Activated CD4-positive, alpha-beta T cell treated with anti-CD3 and anti-CD28 coated beads, Interleukin-2, amount 10 ng/mL, durations not matched to agents 24 days and 14 days (primary cell): ENCODE results near the gene CYP2A6. TPM values are rescaled to one million over a fixed set of nuclear protein-coding genes. Genes with fewer than 3 reads are reported as not detected.
A peak's percentile ranks its signal among the peaks of the same experiment; 100 is the strongest.
"Not testable (repeated sequence)": the region's sequence is repeated elsewhere in the genome, so short reads cannot be mapped to it uniquely, and the experiment has no call there.

Experiments
- DNase-seq: peaks from one replicate; pipeline ENCODE4 v3.0.0; 2022
- H3K27ac Mint-ChIP-seq: one replicate; pipeline ENCODE4 v1.8.0; 2022; ENCODE audit warnings: mild to moderate bottlenecking, mixed read lengths
- H3K27me3 Mint-ChIP-seq: one replicate; pipeline ENCODE4 v1.8.0; 2022; ENCODE audit warnings: mixed read lengths
- H3K36me3 Mint-ChIP-seq: one replicate; pipeline ENCODE4 v1.8.0; 2022; ENCODE audit warnings: low read depth, mild to moderate bottlenecking, mixed read lengths
- H3K4me1 Mint-ChIP-seq: one replicate; pipeline ENCODE4 v1.8.0; 2021; ENCODE audit warnings: mixed read lengths
- H3K4me3 Mint-ChIP-seq: one replicate; pipeline ENCODE4 v1.8.0; 2022; ENCODE audit warnings: mild to moderate bottlenecking, moderate library complexity, mixed read lengths
- H3K9me3 Mint-ChIP-seq: one replicate; pipeline ENCODE4 v1.8.0; 2021; ENCODE audit warnings: mixed read lengths
- intact Hi-C: fragments of 100-400 bp; cut with micrococcal nuclease; formaldehyde crosslinking; loops from one replicate; pipeline ENCODE4 v1.15.1; 2023
- total RNA-seq: library from RNA; stranded (reverse); gene quantifications from 2 replicates; pipeline ENCODE4 v1.2.3, GENCODE V29; 2022

Gene CYP2A6
- total RNA-seq, 1 donor from 2014 or later, result not detected

GRCh38 chr19:40818480-40819399 lies 31.5 kb downstream of the CYP2A6 start:
- H3K27ac Mint-ChIP-seq, result peak overlapping the region; percentile 68
- intact Hi-C loops, result loop anchor here (1.0 kb wide), 1 partner anchor 156 kb away; no protein-coding TSS in a partner anchor
- peaks cover 17% of the 10 kb centered on the region for H3K27me3 Mint-ChIP-seq
- H3K36me3 Mint-ChIP-seq, H3K9me3 Mint-ChIP-seq: not testable (repeated sequence)
- peak overlapping the region; percentile 70 for H3K4me3 Mint-ChIP-seq
- peak; percentile 90 for DNase-seq
- H3K4me1 Mint-ChIP-seq, result peaks cover 19% of the 10 kb centered on the region

- Mint-ChIP-seq H3K4me3 (no peak overlapping the region), H3K36me3 (peaks cover 4% of the 10 kb centered on the region), H3K27me3 (peaks cover 31% of the 10 kb centered on the region), H3K4me1 (peaks cover 34% of the 10 kb centered on the region), H3K9me3 (no peaks in the 10 kb centered on the region), H3K27ac (no peak overlapping the region)
- intact Hi-C loops, result no loop called here
- DNase-seq, result no peak
Measured at GRCh38 chr19:40815223-40815622, 35.0 kb downstream of the CYP2A6 start.

GRCh38 chr19:40813182-40813581 lies 37.1 kb downstream of the CYP2A6 start:
- H3K36me3 Mint-ChIP-seq, result peaks cover 14% of the 10 kb centered on the region
- no peak for DNase-seq
- H3K4me3 Mint-ChIP-seq, result no peak overlapping the region
- peaks cover 31% of the 10 kb centered on the region for H3K27me3 Mint-ChIP-seq
- intact Hi-C loops, result no loop called here
- no peak overlapping the region for H3K27ac Mint-ChIP-seq
- H3K9me3 Mint-ChIP-seq, result no peaks in the 10 kb centered on the region
- H3K4me1 Mint-ChIP-seq, result peaks cover 27% of the 10 kb centered on the region

- peaks cover 30% of the 10 kb centered on the region for H3K27me3 Mint-ChIP-seq
- peak overlapping the region; percentile 96 for H3K4me3 Mint-ChIP-seq
- H3K9me3 Mint-ChIP-seq, intact Hi-C loops, H3K27ac Mint-ChIP-seq, DNase-seq: not testable (repeated sequence)
- peaks cover 19% of the 10 kb centered on the region for H3K36me3 Mint-ChIP-seq
- H3K4me1 Mint-ChIP-seq, result peaks cover 29% of the 10 kb centered on the region
Measured at GRCh38 chr19:40812571-40812970, 37.7 kb downstream of the CYP2A6 start.

- peak; percentile 67 for DNase-seq
- Mint-ChIP-seq H3K4me1 (peaks cover 37% of the 10 kb centered on the region), H3K36me3 (peaks cover 26% of the 10 kb centered on the region), H3K27me3 (peaks cover 30% of the 10 kb centered on the region), H3K4me3 (peak overlapping the region; percentile 96), H3K9me3 (no peaks in the 10 kb centered on the region), H3K27ac (peak overlapping the region; percentile 65)
- intact Hi-C loops, result no loop called here
Measured at GRCh38 chr19:40811478-40812341, 38.5 kb downstream of the CYP2A6 start.

GRCh38 chr19:40810649-40811408 lies 39.4 kb downstream of the CYP2A6 start:
- Mint-ChIP-seq H3K36me3 (peaks cover 27% of the 10 kb centered on the region), H3K27me3 (peaks cover 27% of the 10 kb centered on the region), H3K4me1 (peaks cover 44% of the 10 kb centered on the region), H3K4me3 (peak overlapping the region; percentile 96), H3K27ac (peak overlapping the region; percentile 82)
- H3K9me3 Mint-ChIP-seq, intact Hi-C loops: not testable (repeated sequence)
- DNase-seq, result peak; percentile 90

- H3K27ac Mint-ChIP-seq, result no peak overlapping the region
- peaks cover 27% of the 10 kb centered on the region for H3K36me3 Mint-ChIP-seq
- peaks cover 26% of the 10 kb centered on the region for H3K27me3 Mint-ChIP-seq
- no peak for DNase-seq
- H3K9me3 Mint-ChIP-seq, result no peaks in the 10 kb centered on the region
- intact Hi-C loops, result no loop called here
- peak overlapping the region; percentile 48 for H3K4me3 Mint-ChIP-seq
- peaks cover 50% of the 10 kb centered on the region for H3K4me1 Mint-ChIP-seq
Measured at GRCh38 chr19:40810160-40810559, 40.1 kb downstream of the CYP2A6 start.

- DNase-seq, result no peak
- H3K27ac Mint-ChIP-seq, result no peak overlapping the region
- peak overlapping the region; percentile 48 for H3K4me3 Mint-ChIP-seq
- intact Hi-C loops, result no loop called here
- H3K4me1 Mint-ChIP-seq, result peaks cover 57% of the 10 kb centered on the region
- no peaks in the 10 kb centered on the region for H3K9me3 Mint-ChIP-seq
- H3K36me3 Mint-ChIP-seq, result peaks cover 32% of the 10 kb centered on the region
- H3K27me3 Mint-ChIP-seq, result peaks cover 21% of the 10 kb centered on the region
Measured at GRCh38 chr19:40809358-40810086, 40.7 kb downstream of the CYP2A6 start.

- peaks cover 63% of the 10 kb centered on the region for H3K4me1 Mint-ChIP-seq
- no peak overlapping the region for H3K4me3 Mint-ChIP-seq
- H3K27ac Mint-ChIP-seq, result no peak overlapping the region
- no peaks in the 10 kb centered on the region for H3K9me3 Mint-ChIP-seq
- H3K27me3 Mint-ChIP-seq, result peaks cover 12% of the 10 kb centered on the region
- H3K36me3 Mint-ChIP-seq, result peaks cover 39% of the 10 kb centered on the region
- intact Hi-C loops, result no loop called here
- DNase-seq, result no peak
Measured at GRCh38 chr19:40808497-40808896, 41.8 kb downstream of the CYP2A6 start.

GRCh38 chr19:40808021-40808325 lies 42.3 kb downstream of the CYP2A6 start:
- peaks cover 69% of the 10 kb centered on the region for H3K4me1 Mint-ChIP-seq

GRCh38 chr19:40807147-40808020 lies 42.9 kb downstream of the CYP2A6 start:
- Mint-ChIP-seq H3K9me3 (no peaks in the 10 kb centered on the region), H3K36me3 (peaks cover 46% of the 10 kb centered on the region), H3K27me3 (peaks cover 7% of the 10 kb centered on the region), H3K4me3 (peak overlapping the region; percentile 77), H3K4me1 (peaks cover 73% of the 10 kb centered on the region), H3K27ac (peak overlapping the region; percentile 89)
- intact Hi-C loops, result loop anchor here (2.0 kb wide), 1 partner anchor 57 kb away; the partner anchor contains the start of genes ACTMAP and SNRPA
- DNase-seq, result peak; percentile 70

More at GRCh38 chr19:40808021-40808325, 42.3 kb downstream of the CYP2A6 start:
- peak overlapping the region; percentile 57 for H3K4me3 Mint-ChIP-seq
- H3K27ac Mint-ChIP-seq, result peak overlapping the region; percentile 78
- peaks cover 12% of the 10 kb centered on the region for H3K27me3 Mint-ChIP-seq
- H3K9me3 Mint-ChIP-seq, result no peaks in the 10 kb centered on the region
- no peak for DNase-seq
- peaks cover 40% of the 10 kb centered on the region for H3K36me3 Mint-ChIP-seq
- intact Hi-C loops, result no loop called here
